ENCODE results near the gene STOML1. TPM values are rescaled to one million over a fixed set of nuclear protein-coding genes. Genes with fewer than 3 reads are reported as not detected.

STOML1 gene
- polyA plus RNA-seq, 2 of the 4 experiments (the other 2 are of a cell fraction) = 4.3 to 4.9 TPM

DNA sequence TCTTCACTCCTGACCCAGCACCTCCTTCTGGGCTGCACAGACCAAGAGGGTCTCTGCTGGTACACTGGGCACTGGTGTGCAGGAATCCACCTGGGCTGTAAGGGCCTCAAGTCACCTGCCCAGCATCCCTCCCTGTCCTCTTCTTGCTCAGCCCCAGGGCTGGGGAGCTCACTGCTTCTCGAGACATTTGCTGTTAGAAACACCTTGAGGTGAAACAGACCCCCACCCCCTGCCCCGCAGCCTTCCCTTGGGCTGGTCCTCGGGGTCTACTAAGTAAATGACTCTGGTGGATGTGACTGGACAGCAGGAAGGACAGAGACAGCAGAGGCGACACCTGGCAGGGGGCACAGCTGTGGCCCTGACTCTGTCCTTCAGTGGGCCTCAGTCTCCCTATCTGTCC lies 36.8 kb downstream of the STOML1 start (continued):
- TF ChIP-seq, protein P1, sequence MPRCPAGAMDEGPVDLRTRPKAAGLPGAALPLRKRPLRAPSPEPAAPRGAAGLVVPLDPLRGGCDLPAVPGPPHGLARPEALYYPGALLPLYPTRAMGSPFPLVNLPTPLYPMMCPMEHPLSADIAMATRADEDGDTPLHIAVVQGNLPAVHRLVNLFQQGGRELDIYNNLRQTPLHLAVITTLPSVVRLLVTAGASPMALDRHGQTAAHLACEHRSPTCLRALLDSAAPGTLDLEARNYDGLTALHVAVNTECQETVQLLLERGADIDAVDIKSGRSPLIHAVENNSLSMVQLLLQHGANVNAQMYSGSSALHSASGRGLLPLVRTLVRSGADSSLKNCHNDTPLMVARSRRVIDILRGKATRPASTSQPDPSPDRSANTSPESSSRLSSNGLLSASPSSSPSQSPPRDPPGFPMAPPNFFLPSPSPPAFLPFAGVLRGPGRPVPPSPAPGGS (IDR thresholded peaks at IDR 0.05) = no peak
- TF ChIP-seq, protein P2, sequence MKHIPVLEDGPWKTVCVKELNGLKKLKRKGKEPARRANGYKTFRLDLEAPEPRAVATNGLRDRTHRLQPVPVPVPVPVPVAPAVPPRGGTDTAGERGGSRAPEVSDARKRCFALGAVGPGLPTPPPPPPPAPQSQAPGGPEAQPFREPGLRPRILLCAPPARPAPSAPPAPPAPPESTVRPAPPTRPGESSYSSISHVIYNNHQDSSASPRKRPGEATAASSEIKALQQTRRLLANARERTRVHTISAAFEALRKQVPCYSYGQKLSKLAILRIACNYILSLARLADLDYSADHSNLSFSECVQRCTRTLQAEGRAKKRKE (CRISPR knock-in tag; IDR thresholded peaks at IDR 0.05; ENCODE audit: low read depth) = no peak
- TF ChIP-seq HDAC2 (IDR thresholded peaks at IDR 0.05) = no peak

DNA sequence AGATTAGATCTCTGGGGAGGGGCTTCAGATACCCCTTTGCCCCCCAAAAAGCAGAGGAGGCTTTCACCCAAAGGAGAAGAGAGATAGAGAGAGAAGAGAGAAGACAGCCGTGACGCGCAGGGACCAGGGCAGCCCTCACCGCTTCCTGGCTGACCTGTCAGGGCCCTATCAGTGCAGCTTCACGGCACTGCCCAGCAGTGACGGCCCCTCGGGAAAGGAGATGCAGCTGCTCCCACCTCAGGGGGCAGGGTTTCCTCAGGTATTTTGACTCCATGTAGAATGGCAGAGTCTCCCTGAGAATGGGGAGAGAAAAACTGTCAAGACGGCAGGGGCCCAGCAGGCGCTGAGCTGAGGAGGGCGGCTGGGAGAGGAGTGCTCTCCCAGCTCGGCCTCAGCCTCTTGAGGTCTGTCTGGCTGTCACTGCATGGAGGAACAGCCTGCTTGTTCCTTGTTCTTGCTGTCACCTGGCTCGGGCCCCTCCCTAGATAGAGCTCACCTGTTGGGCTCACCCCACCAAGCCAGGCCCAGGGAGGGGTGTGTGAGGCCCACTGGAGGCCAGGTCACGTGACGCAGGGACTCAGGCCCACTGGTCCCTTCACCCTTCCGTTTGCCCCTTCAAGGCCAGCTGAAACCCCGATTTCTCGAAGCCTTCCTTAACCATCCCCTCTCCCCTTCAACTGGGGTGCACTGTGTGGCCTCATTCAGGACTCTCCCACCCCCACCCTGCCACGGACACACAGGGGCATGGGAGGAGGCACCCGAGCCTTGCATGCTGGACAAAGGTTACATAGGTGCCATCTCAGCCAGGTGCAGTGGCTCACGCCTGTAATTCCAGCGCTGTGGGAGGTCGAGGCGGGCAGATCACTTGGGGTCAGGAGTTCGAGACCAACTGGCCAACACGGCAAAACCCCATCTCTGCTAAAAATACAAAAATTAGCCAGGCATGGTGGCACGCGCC lies 37.6 kb downstream of the STOML1 start:
- no peak overlapping the region for H3K27ac ChIP-seq
- no peak overlapping the region for H3K4me3 ChIP-seq
- ChIA-PET CTCF (interaction anchor here (0.7 to 4.6 kb wide), 6 partner anchors 11 to 368 kb away, joined by 3 to 64 read pairs (median 4); no protein-coding TSS in a partner anchor), POLR2A (no interaction called here)
- H3K9me3 ChIP-seq = no peaks in the 10 kb centered on the region
- DNase-seq (ENCODE audit: low read depth in 1 of 2, low spot score in 1 of 2) = no peak
- 84% methylated on average over 22 of the region's 27 CpGs for WGBS (ENCODE audit: missing lambda C conversion rate)
- H3K4me2 ChIP-seq = no peak overlapping the region
- peaks cover 12% of the 10 kb centered on the region for H3K4me1 ChIP-seq
- FAIRE-seq = no peak
- no peak for ATAC-seq
- TF ChIP-seq TP53 (CRISPR knock-in tag; IDR thresholded peaks at IDR 0.05) (no peak), MAZ (IDR thresholded peaks at IDR 0.05; ENCODE audit: borderline replicate concordance, low read depth, low read length) (no peak), POLR2A (IDR thresholded peaks at IDR 0.05; ENCODE audit: low read length) (no peak), NFE2L2 (conservative IDR thresholded peaks at IDR 0.05; ENCODE audit: low read length) (no peak), HEYL (CRISPR knock-in tag; IDR thresholded peaks at IDR 0.05) (no peak), EHF (CRISPR knock-in tag; IDR thresholded peaks at IDR 0.05) (no peak), MAFK (IDR thresholded peaks at IDR 0.05; ENCODE audit: partially characterized antibody) (no peak), HOXA7 (CRISPR knock-in tag; IDR thresholded peaks at IDR 0.05) (no peak), ZNF302 (CRISPR knock-in tag; IDR thresholded peaks at IDR 0.05) (no peak), EP300 (IDR thresholded peaks at IDR 0.05) (no peak), PHF8 (IDR thresholded peaks at IDR 0.05; ENCODE audit: borderline replicate concordance, low read depth) (no peak), CHD2 (IDR thresholded peaks at IDR 0.05; ENCODE audit: low read length, partially characterized antibody) (no peak), RAD21 (conservative IDR thresholded peaks at IDR 0.05 in 1 of 2, IDR thresholded peaks at IDR 0.05 in 1 of 2) (no peak), HDAC2 (IDR thresholded peaks at IDR 0.05) (no peak), HOXB5 (CRISPR knock-in tag; IDR thresholded peaks at IDR 0.05) (no peak), FOXS1 (CRISPR knock-in tag; IDR thresholded peaks at IDR 0.05) (no peak), NPAS2 (CRISPR knock-in tag; IDR thresholded peaks at IDR 0.05; ENCODE audit: borderline replicate concordance) (no peak), MYC (IDR thresholded peaks at IDR 0.05; ENCODE audit: borderline replicate concordance, low read length) (no peak)
- TF ChIP-seq, protein P3, sequence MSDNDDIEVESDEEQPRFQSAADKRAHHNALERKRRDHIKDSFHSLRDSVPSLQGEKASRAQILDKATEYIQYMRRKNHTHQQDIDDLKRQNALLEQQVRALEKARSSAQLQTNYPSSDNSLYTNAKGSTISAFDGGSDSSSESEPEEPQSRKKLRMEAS (IDR thresholded peaks at IDR 0.05) = no peak
- TF ChIP-seq, protein P4, sequence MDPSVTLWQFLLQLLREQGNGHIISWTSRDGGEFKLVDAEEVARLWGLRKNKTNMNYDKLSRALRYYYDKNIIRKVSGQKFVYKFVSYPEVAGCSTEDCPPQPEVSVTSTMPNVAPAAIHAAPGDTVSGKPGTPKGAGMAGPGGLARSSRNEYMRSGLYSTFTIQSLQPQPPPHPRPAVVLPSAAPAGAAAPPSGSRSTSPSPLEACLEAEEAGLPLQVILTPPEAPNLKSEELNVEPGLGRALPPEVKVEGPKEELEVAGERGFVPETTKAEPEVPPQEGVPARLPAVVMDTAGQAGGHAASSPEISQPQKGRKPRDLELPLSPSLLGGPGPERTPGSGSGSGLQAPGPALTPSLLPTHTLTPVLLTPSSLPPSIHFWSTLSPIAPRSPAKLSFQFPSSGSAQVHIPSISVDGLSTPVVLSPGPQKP (IDR thresholded peaks at IDR 0.05; ENCODE audit: low read depth, low read length) = no peak
